Measurements from ENCODE around the gene HHIPL1.

GRCh38 chr14:99699085-99699760 is 54.3 kb downstream of the HHIPL1 start:
- TF ChIP-seq CTCF (conservative IDR thresholded peaks at IDR 0.05; ENCODE audit: low read length) (no peak), EZH2phosphoT487 (IDR thresholded peaks at IDR 0.05; ENCODE audit: borderline replicate concordance, low read depth, low read length) (no peak)
